H9 (cell line): ENCODE measurements around the gene AMOTL1. TPM values are rescaled to one million over a fixed set of nuclear protein-coding genes. Genes with fewer than 3 reads are reported as not detected.

Experiments used
- DNase-seq: peaks from one replicate; pipeline ENCODE4 v3.0.0-alpha.2; 2017
- H2AFZ ChIP-seq: one replicate; pipeline ENCODE4 v1.6.1; 2013; ENCODE audit warnings: mild to moderate bottlenecking, low read length, control low read depth, moderate library complexity
- H2AK5ac ChIP-seq: 2 replicates; pipeline ENCODE4 v1.6.1; 2013; ENCODE audit warnings: low read length, control low read depth, mixed read lengths; ENCODE audit not compliant: insufficient read length
- H2BK120ac ChIP-seq: one replicate; pipeline ENCODE4 v1.6.1; 2013; ENCODE audit warnings: low read depth, mild to moderate bottlenecking, low read length, control low read depth, inconsistent platforms; ENCODE audit not compliant: poor library complexity, severe bottlenecking
- H2BK12ac ChIP-seq: 2 replicates; pipeline ENCODE4 v1.6.1; 2013; ENCODE audit warnings: low read length, control low read depth, mixed read lengths, low read depth; ENCODE audit not compliant: insufficient read length
- H2BK15ac ChIP-seq: 2 replicates; pipeline ENCODE4 v1.6.1; 2013; ENCODE audit warnings: low read depth, low read length, control low read depth
- H2BK20ac ChIP-seq: one replicate; pipeline ENCODE4 v1.6.1; 2013; ENCODE audit warnings: low read depth, mild to moderate bottlenecking, low read length, control low read depth, inconsistent platforms; ENCODE audit not compliant: poor library complexity, severe bottlenecking
- H2BK5ac ChIP-seq: 2 replicates; pipeline ENCODE4 v1.6.1; 2013; ENCODE audit warnings: low read length, control low read depth, mixed read lengths; ENCODE audit not compliant: insufficient read length
- H3K14ac ChIP-seq: 2 replicates; pipeline ENCODE4 v1.6.1; 2013; ENCODE audit warnings: low read length, control low read depth; ENCODE audit not compliant: insufficient read depth
- H3K18ac ChIP-seq: 2 replicates; pipeline ENCODE4 v1.6.1; 2013; ENCODE audit warnings: low read depth, mild to moderate bottlenecking, mixed read lengths, low read length, control low read depth; ENCODE audit not compliant: insufficient read length
- H3K23ac ChIP-seq: 2 replicates; pipeline ENCODE4 v1.6.1; 2013; ENCODE audit warnings: low read length, control low read depth, mixed read lengths, low read depth; ENCODE audit not compliant: insufficient read length
- H3K23me2 ChIP-seq: 2 replicates; pipeline ENCODE4 v1.6.1; 2013; ENCODE audit warnings: low read depth, mild to moderate bottlenecking, mixed read lengths, low read length, control low read depth; ENCODE audit not compliant: insufficient read length, poor library complexity, severe bottlenecking
- H3K27ac ChIP-seq: 2 replicates; pipeline ENCODE4 v1.5.1; 2013; ENCODE audit warnings: low read length, control low read depth, mixed read lengths, low read depth; ENCODE audit not compliant: insufficient read length
- H3K27me3 ChIP-seq: 2 replicates; pipeline ENCODE4 v1.6.1; 2013; ENCODE audit warnings: low read length, control low read depth, inconsistent platforms; ENCODE audit not compliant: insufficient read depth
- H3K4ac ChIP-seq: 2 replicates; pipeline ENCODE4 v1.6.1; 2013; ENCODE audit warnings: low read depth, mild to moderate bottlenecking, control low read depth, inconsistent platforms, low read length, moderate library complexity
- H3K4me1 ChIP-seq: 2 replicates; pipeline ENCODE4 v1.6.1; 2013; ENCODE audit warnings: low read length, control low read depth, inconsistent platforms; ENCODE audit not compliant: insufficient read depth
- H3K4me2 ChIP-seq: 2 replicates; pipeline ENCODE4 v1.6.1; 2013; ENCODE audit warnings: low read length, control low read depth, mixed read lengths; ENCODE audit not compliant: insufficient read length, insufficient read depth
- H3K56ac ChIP-seq: 2 replicates; pipeline ENCODE4 v1.6.1; 2013; ENCODE audit warnings: low read depth, mild to moderate bottlenecking, mixed read lengths, low read length, control low read depth; ENCODE audit not compliant: insufficient read length
- H3K79me1 ChIP-seq: 2 replicates; pipeline ENCODE4 v1.6.1; 2013; ENCODE audit warnings: low read depth, mild to moderate bottlenecking, moderate library complexity, low read length, control low read depth, inconsistent platforms; ENCODE audit not compliant: insufficient read depth, poor library complexity, severe bottlenecking
- H3K79me2 ChIP-seq: 2 replicates; pipeline ENCODE4 v1.6.1; 2013; ENCODE audit warnings: low read length, control low read depth, inconsistent platforms; ENCODE audit not compliant: insufficient read depth
- H3K9ac ChIP-seq: 2 replicates; pipeline ENCODE4 v1.6.1; 2013; ENCODE audit warnings: low read length, control low read depth, mixed read lengths; ENCODE audit not compliant: insufficient read length; ENCODE audit errors: extremely low read depth
- H3K9me3 ChIP-seq: one replicate; pipeline ENCODE4 v1.6.1; 2013; ENCODE audit warnings: low read depth, low read length, inconsistent platforms; ENCODE audit not compliant: control insufficient read depth
- H3T11ph ChIP-seq: one replicate; pipeline ENCODE4 v1.6.1; 2013; ENCODE audit warnings: mild to moderate bottlenecking, low read length, control low read depth, inconsistent platforms
- H4K20me1 ChIP-seq: one replicate; pipeline ENCODE4 v1.6.1; 2013; ENCODE audit not compliant: control insufficient read depth, insufficient read length, insufficient read depth
- H4K5ac ChIP-seq: 2 replicates; pipeline ENCODE4 v1.6.1; 2013; ENCODE audit warnings: low read depth, mild to moderate bottlenecking, mixed read lengths, low read length, control low read depth; ENCODE audit not compliant: insufficient read length
- H4K8ac ChIP-seq: replicated peaks from 2 replicates; pipeline ENCODE4 v1.6.1; 2013; ENCODE audit warnings: low read length, control low read depth, mixed read lengths, low read depth; ENCODE audit not compliant: insufficient read length
- H4K91ac ChIP-seq: 2 replicates; pipeline ENCODE4 v1.6.1; 2013; ENCODE audit warnings: low read depth, mild to moderate bottlenecking, moderate library complexity, mixed read lengths, low read length, control low read depth; ENCODE audit not compliant: insufficient read length
- H3K27ac Mint-ChIP-seq, 3 experiments: 2 replicates in 2 of 3; 3 replicates in 1 of 3; pipeline ENCODE4 v1.8.0; 2020 to 2021; ENCODE audit warnings: mixed read lengths in 3 of 3, mild to moderate bottlenecking in 1 of 3, moderate library complexity in 1 of 3
- H3K27me3 Mint-ChIP-seq: 2 replicates; pipeline ENCODE4 v1.8.0; 2021; ENCODE audit warnings: low read depth, mild to moderate bottlenecking, moderate library complexity, mixed read lengths
- H3K36me3 Mint-ChIP-seq, 3 experiments: 2 replicates in 2 of 3; 3 replicates in 1 of 3; pipeline ENCODE4 v1.8.0; 2020 to 2021; ENCODE audit warnings: low read depth in 3 of 3, mixed read lengths in 3 of 3; ENCODE audit not compliant: insufficient read depth in 1 of 3
- H3K4me1 Mint-ChIP-seq, 2 experiments: 2 replicates each; pipeline ENCODE4 v1.8.0; 2020; ENCODE audit warnings: mixed read lengths in 2 of 2
- H3K4me3 Mint-ChIP-seq, 2 experiments: 2 replicates in 1 of 2; 3 replicates in 1 of 2; pipeline ENCODE4 v1.8.0; 2020 to 2021; ENCODE audit warnings: mild to moderate bottlenecking in 2 of 2, mixed read lengths in 2 of 2, moderate library complexity in 1 of 2
- H3K9me3 Mint-ChIP-seq, 2 experiments: 2 replicates in 1 of 2; 3 replicates in 1 of 2; pipeline ENCODE4 v1.8.0; 2020; ENCODE audit warnings: mild to moderate bottlenecking in 2 of 2, mixed read lengths in 2 of 2, moderate library complexity in 1 of 2
- CTCF ChIP-seq: fragments of 200-600 bp; sonication (generic); conservative IDR thresholded peaks from 3 replicates; pipeline ENCODE4 v1.8.0; 2021; ENCODE audit warnings: antibody characterized with exemption, mild to moderate bottlenecking
- WGBS: extraction: QIAGEN DNeasy Blood & Tissue Kit; methylation state at CpG from one replicate; pipeline ENCODE4 v1.1.7; 2013; ENCODE audit warnings: missing lambda C conversion rate, low lambda C conversion rate, mixed read lengths; ENCODE audit not compliant: insufficient read length; ENCODE audit errors: extremely low coverage; 5-methylcytosine and 5-hydroxymethylcytosine counted together
- total RNA-seq: library from RNA; stranded (reverse); gene quantifications from 2 replicates; pipeline ENCODE4 v1.2.1, GENCODE V29; 2021

Gene AMOTL1
- total RNA-seq, 1 experiment from 2014 or later, result 18.5 TPM

- no peak overlapping the region for H2BK5ac ChIP-seq
- H2BK120ac ChIP-seq, result no peak overlapping the region
- H3K4me3 Mint-ChIP-seq, result no peak overlapping the region
- no peak overlapping the region for H4K5ac ChIP-seq
- H3K36me3 Mint-ChIP-seq, result peaks cover 7 to 23% (median 11%) of the 10 kb centered on the region in 3 experiments; a peak in 5 of 7 replicates
- H3K4me1 ChIP-seq, result no peaks in the 10 kb centered on the region
- no peak overlapping the region for H4K8ac ChIP-seq
- no peak for DNase-seq
- no peaks in the 10 kb centered on the region for H3K27me3 Mint-ChIP-seq
- H3K18ac ChIP-seq, result no peak overlapping the region
- peaks cover 7% of the 10 kb centered on the region for H3K9me3 ChIP-seq
- no peak overlapping the region for H3K4me2 ChIP-seq
- no peak overlapping the region for H3K4ac ChIP-seq
- no peak overlapping the region for H3K23ac ChIP-seq
- no peak overlapping the region for H2BK15ac ChIP-seq
- H3K9ac ChIP-seq, result no peak overlapping the region
- H3K56ac ChIP-seq, result no peak overlapping the region
- H4K91ac ChIP-seq, result no peak overlapping the region
- peaks cover 16 to 22% of the 10 kb centered on the region in 2 experiments for H3K9me3 Mint-ChIP-seq
- H3T11ph ChIP-seq, result no peak overlapping the region
- H3K14ac ChIP-seq, result no peak overlapping the region
- H2BK12ac ChIP-seq, result no peak overlapping the region
- H3K27ac ChIP-seq, result no peak overlapping the region
- H4K20me1 ChIP-seq, result no peaks in the 10 kb centered on the region
- WGBS, result no CpG with 5 or more reads among the region's 5 CpGs
- H3K4me1 Mint-ChIP-seq, result peaks cover 9% of the 10 kb centered on the region in 2 experiments
- TF ChIP-seq CTCF, result no peak
- no peak overlapping the region for H3K27ac Mint-ChIP-seq
- no peak overlapping the region for H2AK5ac ChIP-seq
- no peaks in the 10 kb centered on the region for H3K79me1 ChIP-seq
- no peaks in the 10 kb centered on the region for H3K79me2 ChIP-seq
- H3K23me2 ChIP-seq, result no peaks in the 10 kb centered on the region
- no peak overlapping the region for H2AFZ ChIP-seq
- H2BK20ac ChIP-seq, result no peak overlapping the region
- no peaks in the 10 kb centered on the region for H3K27me3 ChIP-seq
These were observed 117.0 kb downstream of the AMOTL1 start for GRCh38 chr11:94885133-94885532.
